SK-N-SH (cell line): ENCODE measurements around the gene OPN1SW. TPM values are rescaled to one million over a fixed set of nuclear protein-coding genes. Genes with fewer than 3 reads are reported as not detected.

ENCODE experiments used
- CTCF ChIA-PET: fragments of 300-600, 350-600 bp; formaldehyde crosslinking; extraction: SDS; loops from one replicate; lab custom pipeline; 2021; lab: Yijun Ruan, JAX
- POLR2A ChIA-PET: fragments of 350-600 bp; sonication (Branson Sonifier 250); formaldehyde crosslinking; extraction: SDS; loops from one replicate; lab custom pipeline; 2020; ENCODE audit warnings: antibody characterized with exemption, inconsistent platforms; lab: Yijun Ruan, JAX
- DNase-seq: peaks from one replicate; pipeline ENCODE4 v3.0.0; 2012
- H2AFZ ChIP-seq: fragments of 200-600 bp; sonication (generic); 2 replicates; pipeline ENCODE4 v1.8.1; 2016; ENCODE audit warnings: antibody characterized with exemption, mild to moderate bottlenecking, low read depth
- H3F3A ChIP-seq: fragments of 200-600 bp; sonication (generic); replicated peaks from 2 replicates; pipeline ENCODE3; 2016; ENCODE audit warnings: antibody characterized with exemption, mild to moderate bottlenecking; ENCODE audit not compliant: insufficient read depth
- H3K27ac ChIP-seq, 2 experiments: fragments of 200-500 bp in 1 of 2; fragments of 200-600 bp in 1 of 2; sonication (Bioruptor generic) in 1 of 2; sonication (generic), shearing (Covaris generic) in 1 of 2; 2 replicates each; pipeline versions ENCODE4 v1.5.1 to v1.6.1; 2014 to 2016; ENCODE audit warnings: low read depth in 2 of 2, inconsistent platforms in 1 of 2, low read length in 1 of 2, mild to moderate bottlenecking in 1 of 2, mixed read lengths in 1 of 2
- H3K27me3 ChIP-seq: fragments of 200-600 bp; sonication (generic), shearing (Covaris generic); 2 replicates; pipeline ENCODE4 v1.6.1; 2016; ENCODE audit warnings: mixed run types; ENCODE audit not compliant: insufficient read depth
- H3K36me3 ChIP-seq, 2 experiments: fragments of 200-500 bp in 1 of 2; fragments of 200-600 bp in 1 of 2; sonication (Bioruptor generic) in 1 of 2; sonication (generic) in 1 of 2; replicated peaks in 1 of 2; 2 replicates each; pipeline versions ENCODE3 to v1.5.1; 2014 to 2016; ENCODE audit warnings: low read length in 1 of 2, mild to moderate bottlenecking in 1 of 2; ENCODE audit not compliant: insufficient read depth in 2 of 2, control insufficient read depth in 1 of 2
- H3K4me1 ChIP-seq, 2 experiments: fragments of 200-500 bp in 1 of 2; fragments of 200-600 bp in 1 of 2; sonication (Bioruptor generic) in 1 of 2; sonication (generic), shearing (Covaris generic) in 1 of 2; 2 replicates each; pipeline versions ENCODE4 v1.5.1 to v1.6.1; 2014 to 2016; ENCODE audit warnings: low read depth in 1 of 2, low read length in 1 of 2, mixed run types in 1 of 2; ENCODE audit not compliant: insufficient read depth in 2 of 2, control insufficient read depth in 1 of 2
- H3K4me2 ChIP-seq: fragments of 200-600 bp; sonication (generic), shearing (Covaris generic); 2 replicates; pipeline ENCODE4 v1.6.1; 2017; ENCODE audit warnings: mixed run types
- H3K4me3 ChIP-seq, 2 experiments: fragments of 200-500 bp in 1 of 2; fragments of 200-600 bp in 1 of 2; sonication (Bioruptor generic) in 1 of 2; sonication (generic), shearing (Covaris generic) in 1 of 2; 2 replicates each; pipeline versions ENCODE4 v1.5.1 to v1.8.1; 2014 to 2016; ENCODE audit warnings: low read depth in 2 of 2, inconsistent platforms in 1 of 2, low read length in 1 of 2, mild to moderate bottlenecking in 1 of 2, mixed read lengths in 1 of 2, moderate library complexity in 1 of 2
- H3K79me2 ChIP-seq: fragments of 200-600 bp; sonication (generic); 2 replicates; pipeline ENCODE4 v1.8.1; 2017; ENCODE audit warnings: mild to moderate bottlenecking; ENCODE audit not compliant: insufficient read depth
- H3K9ac ChIP-seq: fragments of 200-600 bp; sonication (generic); 2 replicates; pipeline ENCODE4 v1.6.1; 2017; ENCODE audit warnings: mixed run types
- H3K9me2 ChIP-seq: fragments of 200-600 bp; sonication (generic); 2 replicates; pipeline ENCODE4 v1.6.1; 2017; ENCODE audit warnings: mixed run types
- H3K9me3 ChIP-seq: fragments of 200-600 bp; sonication (generic); 2 replicates; pipeline ENCODE4 v1.6.1; 2017; ENCODE audit warnings: mixed run types, mild to moderate bottlenecking, moderate library complexity
- H4K20me1 ChIP-seq: fragments of 200-600 bp; sonication (generic); 2 replicates; pipeline ENCODE4 v1.6.1; 2017; ENCODE audit warnings: mild to moderate bottlenecking, mixed run types; ENCODE audit not compliant: insufficient read depth
- CHD2 ChIP-seq: fragments of 150-350 bp; IDR thresholded peaks from 2 replicates; pipeline ENCODE4 v1.6.1; 2018; ENCODE audit warnings: low read length; ENCODE audit not compliant: partially characterized antibody
- ELF1 ChIP-seq: IDR thresholded peaks from 2 replicates; pipeline ENCODE4 v1.4.0; 2012
- EP300 ChIP-seq, 2 experiments: IDR thresholded peaks; 2 replicates each; pipeline versions ENCODE4 v1.4.0 to v1.6.1; 2012; ENCODE audit warnings: borderline replicate concordance in 1 of 2, low read depth in 1 of 2, low read length in 1 of 2
- FOSL2 ChIP-seq: IDR thresholded peaks from 2 replicates; pipeline ENCODE4 v1.4.0; 2012; ENCODE audit warnings: low read depth, mild to moderate bottlenecking, moderate library complexity, borderline replicate concordance
- FOXM1 ChIP-seq: IDR thresholded peaks from 2 replicates; pipeline ENCODE4 v1.4.0; 2012; ENCODE audit warnings: low read depth, mild to moderate bottlenecking
- JUND ChIP-seq: IDR thresholded peaks from 2 replicates; pipeline ENCODE4 v1.4.0; 2012
- MEF2A ChIP-seq: IDR thresholded peaks from 2 replicates; pipeline ENCODE4 v1.4.0; 2012; ENCODE audit warnings: low read depth, borderline replicate concordance
- NFIC ChIP-seq: IDR thresholded peaks from 2 replicates; pipeline ENCODE4 v1.4.0; 2012; ENCODE audit warnings: borderline replicate concordance
- POLR2AphosphoS5 ChIP-seq: IDR thresholded peaks from 2 replicates; pipeline ENCODE4 v1.6.1; 2012; ENCODE audit warnings: low read depth, low read length
- RAD21 ChIP-seq: IDR thresholded peaks from 2 replicates; pipeline ENCODE4 v1.6.1; 2012; ENCODE audit warnings: mild to moderate bottlenecking, low read length
- RCOR1 ChIP-seq: fragments of 150-350 bp; IDR thresholded peaks from 2 replicates; pipeline ENCODE4 v1.6.1; 2017; ENCODE audit warnings: antibody characterized with exemption, low read length
- SMC3 ChIP-seq: IDR thresholded peaks from 2 replicates; pipeline ENCODE4 v1.6.1; 2012; ENCODE audit warnings: low read depth, low read length, improper control_type of control experiment
- TCF12 ChIP-seq: IDR thresholded peaks from 2 replicates; pipeline ENCODE4 v1.4.0; 2012
- TEAD4 ChIP-seq: IDR thresholded peaks from 2 replicates; pipeline ENCODE4 v1.4.0; 2012; ENCODE audit warnings: mild to moderate bottlenecking, borderline replicate concordance; ENCODE audit not compliant: insufficient read depth
- YY1 ChIP-seq: IDR thresholded peaks from 2 replicates; pipeline ENCODE4 v1.4.0; 2012; ENCODE audit warnings: low read depth, mild to moderate bottlenecking
- WGBS: methylation state at CpG from one replicate; pipeline ENCODE4 v1.1.6; 2017; ENCODE audit warnings: low lambda C conversion rate; 5-methylcytosine and 5-hydroxymethylcytosine counted together
- polyA plus RNA-seq, 3 experiments: library from polyadenylated mRNA; depleted of rRNA; stranded (reverse); fragments of >200 nt; gene quantifications; 2 replicates each; pipeline ENCODE4 v1.2.3, GENCODE V29; 2012
- TF ChIP-seq, protein P1 (sequence below): IDR thresholded peaks from 2 replicates; pipeline ENCODE4 v1.4.0; 2012; ENCODE audit warnings: low read depth, borderline replicate concordance
- TF ChIP-seq, protein P2 (sequence below): fragments of 200-600 bp; sonication (generic); IDR thresholded peaks from 2 replicates; pipeline ENCODE4 v1.6.1; 2017; ENCODE audit warnings: antibody characterized with exemption, mild to moderate bottlenecking, moderate library complexity
- TF ChIP-seq, protein P3 (sequence below): IDR thresholded peaks from 2 replicates; pipeline ENCODE4; 2012
- TF ChIP-seq, protein P4 (sequence below): fragments of 150-350 bp; IDR thresholded peaks from 2 replicates; pipeline ENCODE4 v1.6.1; 2017; ENCODE audit warnings: antibody characterized with exemption, low read length, low read depth, borderline replicate concordance
- TF ChIP-seq, protein P5 (sequence below): IDR thresholded peaks from 2 replicates; pipeline ENCODE4 v1.4.0; 2012; ENCODE audit warnings: low read depth
- TF ChIP-seq, protein P6 (sequence below): fragments of 150-350 bp; IDR thresholded peaks from 2 replicates; pipeline ENCODE4 v1.6.1; 2016; ENCODE audit warnings: mild to moderate bottlenecking, low read depth, low read length

OPN1SW gene
- polyA plus RNA-seq, 1 of the 3 experiments (the other 2 are of a cell fraction): 0.05 TPM

DNA sequence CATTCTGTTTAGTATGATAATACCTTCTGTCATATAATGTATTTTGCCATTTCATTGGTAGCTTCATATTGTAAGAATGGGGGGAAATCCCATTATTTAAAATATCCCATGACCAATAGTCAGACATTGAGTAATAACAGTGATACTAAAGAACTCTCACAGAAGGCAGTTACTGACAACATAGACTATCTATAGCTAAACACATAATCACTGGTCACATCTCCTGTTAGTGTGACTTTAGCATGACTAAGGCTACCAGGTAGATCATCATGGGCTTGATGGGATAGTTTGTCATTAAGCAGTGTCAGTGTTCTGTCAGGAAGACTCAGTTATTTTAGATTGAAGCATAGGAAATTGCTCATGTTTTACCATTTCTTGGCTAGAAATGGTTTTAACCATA lies 16.4 kb downstream of the OPN1SW start:
- H3K9me3 ChIP-seq: no peaks in the 10 kb centered on the region
- DNase-seq: no peak
- H4K20me1 ChIP-seq: peaks cover 58% of the 10 kb centered on the region
- H3K9ac ChIP-seq: no peak overlapping the region
- TF ChIP-seq EP300 (IDR thresholded peaks at IDR 0.05; ENCODE audit: borderline replicate concordance in 1 of 2, low read depth in 1 of 2, low read length in 1 of 2): no peak
- peaks cover 57% of the 10 kb centered on the region for H3F3A ChIP-seq
- H3K4me3 ChIP-seq: no peak overlapping the region
- no peak overlapping the region for H3K27ac ChIP-seq
- H3K27me3 ChIP-seq: no peaks in the 10 kb centered on the region
- CTCF ChIA-PET: interaction anchor here (1.3 to 1.7 kb wide), 2 partner anchors 11 to 27 kb away, joined by 3 to 4 read pairs; no protein-coding TSS in a partner anchor
- POLR2A ChIA-PET: no interaction called here
- H3K79me2 ChIP-seq: peaks cover 79% of the 10 kb centered on the region
- no peak overlapping the region for H2AFZ ChIP-seq
- peaks cover 60 to 82% of the 10 kb centered on the region in 2 experiments for H3K36me3 ChIP-seq
- H3K4me2 ChIP-seq: no peak overlapping the region
- H3K4me1 ChIP-seq: peaks cover 26 to 32% of the 10 kb centered on the region in 2 experiments
- no peaks in the 10 kb centered on the region for H3K9me2 ChIP-seq

DNA sequence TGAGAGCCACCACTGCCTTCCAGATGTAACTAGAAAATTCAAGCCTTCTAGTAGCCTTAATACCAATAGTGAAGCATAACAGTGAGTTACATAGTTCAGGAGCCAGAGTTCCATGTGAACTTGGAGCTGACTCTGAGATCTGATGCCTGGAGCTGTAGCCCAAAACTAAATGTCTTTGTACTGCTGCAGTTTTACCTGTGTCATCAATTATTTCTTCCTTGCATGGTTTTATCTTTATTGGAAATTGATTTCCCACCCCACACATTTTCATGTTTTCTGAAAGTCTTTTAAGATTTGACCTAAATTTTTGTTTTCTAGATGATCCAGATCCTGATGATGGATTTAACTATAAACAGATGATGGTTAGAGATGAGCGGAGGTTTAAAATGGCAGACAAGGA lies 17.0 kb downstream of the OPN1SW start:
- Histone ChIP-seq H4K20me1 (peaks cover 62% of the 10 kb centered on the region), H3K4me2 (no peak overlapping the region), H3K4me1 (peaks cover 31 to 38% of the 10 kb centered on the region in 2 experiments), H3K4me3 (no peak overlapping the region), H3K9me2 (no peaks in the 10 kb centered on the region), H3K9me3 (no peaks in the 10 kb centered on the region), H3K79me2 (peaks cover 82% of the 10 kb centered on the region), H3F3A (peaks cover 64% of the 10 kb centered on the region), H2AFZ (no peak overlapping the region), H3K27ac (no peak overlapping the region; a peak in 1 of 4 replicates), H3K36me3 (peaks cover 63 to 81% of the 10 kb centered on the region in 2 experiments), H3K27me3 (no peaks in the 10 kb centered on the region), H3K9ac (no peak overlapping the region)
- TF ChIP-seq TCF12 (no peak), RAD21 (no peak), CHD2 (no peak), FOXM1 (no peak), SMC3 (no peak), NFIC (no peak), POLR2AphosphoS5 (no peak), MEF2A (no peak), JUND (no peak), TEAD4 (no peak), YY1 (no peak), ELF1 (no peak), FOSL2 (no peak), RCOR1 (no peak)
- TF ChIP-seq, protein P1, sequence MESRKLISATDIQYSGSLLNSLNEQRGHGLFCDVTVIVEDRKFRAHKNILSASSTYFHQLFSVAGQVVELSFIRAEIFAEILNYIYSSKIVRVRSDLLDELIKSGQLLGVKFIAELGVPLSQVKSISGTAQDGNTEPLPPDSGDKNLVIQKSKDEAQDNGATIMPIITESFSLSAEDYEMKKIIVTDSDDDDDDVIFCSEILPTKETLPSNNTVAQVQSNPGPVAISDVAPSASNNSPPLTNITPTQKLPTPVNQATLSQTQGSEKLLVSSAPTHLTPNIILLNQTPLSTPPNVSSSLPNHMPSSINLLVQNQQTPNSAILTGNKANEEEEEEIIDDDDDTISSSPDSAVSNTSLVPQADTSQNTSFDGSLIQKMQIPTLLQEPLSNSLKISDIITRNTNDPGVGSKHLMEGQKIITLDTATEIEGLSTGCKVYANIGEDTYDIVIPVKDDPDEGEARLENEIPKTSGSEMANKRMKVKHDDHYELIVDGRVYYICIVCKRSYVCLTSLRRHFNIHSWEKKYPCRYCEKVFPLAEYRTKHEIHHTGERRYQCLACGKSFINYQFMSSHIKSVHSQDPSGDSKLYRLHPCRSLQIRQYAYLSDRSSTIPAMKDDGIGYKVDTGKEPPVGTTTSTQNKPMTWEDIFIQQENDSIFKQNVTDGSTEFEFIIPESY: no peak
- TF ChIP-seq, protein P2, sequence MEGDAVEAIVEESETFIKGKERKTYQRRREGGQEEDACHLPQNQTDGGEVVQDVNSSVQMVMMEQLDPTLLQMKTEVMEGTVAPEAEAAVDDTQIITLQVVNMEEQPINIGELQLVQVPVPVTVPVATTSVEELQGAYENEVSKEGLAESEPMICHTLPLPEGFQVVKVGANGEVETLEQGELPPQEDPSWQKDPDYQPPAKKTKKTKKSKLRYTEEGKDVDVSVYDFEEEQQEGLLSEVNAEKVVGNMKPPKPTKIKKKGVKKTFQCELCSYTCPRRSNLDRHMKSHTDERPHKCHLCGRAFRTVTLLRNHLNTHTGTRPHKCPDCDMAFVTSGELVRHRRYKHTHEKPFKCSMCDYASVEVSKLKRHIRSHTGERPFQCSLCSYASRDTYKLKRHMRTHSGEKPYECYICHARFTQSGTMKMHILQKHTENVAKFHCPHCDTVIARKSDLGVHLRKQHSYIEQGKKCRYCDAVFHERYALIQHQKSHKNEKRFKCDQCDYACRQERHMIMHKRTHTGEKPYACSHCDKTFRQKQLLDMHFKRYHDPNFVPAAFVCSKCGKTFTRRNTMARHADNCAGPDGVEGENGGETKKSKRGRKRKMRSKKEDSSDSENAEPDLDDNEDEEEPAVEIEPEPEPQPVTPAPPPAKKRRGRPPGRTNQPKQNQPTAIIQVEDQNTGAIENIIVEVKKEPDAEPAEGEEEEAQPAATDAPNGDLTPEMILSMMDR: no peak
- TF ChIP-seq, protein P3, sequence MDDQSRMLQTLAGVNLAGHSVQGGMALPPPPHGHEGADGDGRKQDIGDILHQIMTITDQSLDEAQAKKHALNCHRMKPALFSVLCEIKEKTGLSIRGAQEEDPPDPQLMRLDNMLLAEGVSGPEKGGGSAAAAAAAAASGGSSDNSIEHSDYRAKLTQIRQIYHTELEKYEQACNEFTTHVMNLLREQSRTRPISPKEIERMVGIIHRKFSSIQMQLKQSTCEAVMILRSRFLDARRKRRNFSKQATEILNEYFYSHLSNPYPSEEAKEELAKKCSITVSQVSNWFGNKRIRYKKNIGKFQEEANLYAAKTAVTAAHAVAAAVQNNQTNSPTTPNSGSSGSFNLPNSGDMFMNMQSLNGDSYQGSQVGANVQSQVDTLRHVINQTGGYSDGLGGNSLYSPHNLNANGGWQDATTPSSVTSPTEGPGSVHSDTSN: no peak
- TF ChIP-seq, protein P4, sequence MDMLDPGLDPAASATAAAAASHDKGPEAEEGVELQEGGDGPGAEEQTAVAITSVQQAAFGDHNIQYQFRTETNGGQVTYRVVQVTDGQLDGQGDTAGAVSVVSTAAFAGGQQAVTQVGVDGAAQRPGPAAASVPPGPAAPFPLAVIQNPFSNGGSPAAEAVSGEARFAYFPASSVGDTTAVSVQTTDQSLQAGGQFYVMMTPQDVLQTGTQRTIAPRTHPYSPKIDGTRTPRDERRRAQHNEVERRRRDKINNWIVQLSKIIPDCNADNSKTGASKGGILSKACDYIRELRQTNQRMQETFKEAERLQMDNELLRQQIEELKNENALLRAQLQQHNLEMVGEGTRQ: no peak
- TF ChIP-seq, protein P5, sequence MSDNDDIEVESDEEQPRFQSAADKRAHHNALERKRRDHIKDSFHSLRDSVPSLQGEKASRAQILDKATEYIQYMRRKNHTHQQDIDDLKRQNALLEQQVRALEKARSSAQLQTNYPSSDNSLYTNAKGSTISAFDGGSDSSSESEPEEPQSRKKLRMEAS: no peak
- TF ChIP-seq, protein P6, sequence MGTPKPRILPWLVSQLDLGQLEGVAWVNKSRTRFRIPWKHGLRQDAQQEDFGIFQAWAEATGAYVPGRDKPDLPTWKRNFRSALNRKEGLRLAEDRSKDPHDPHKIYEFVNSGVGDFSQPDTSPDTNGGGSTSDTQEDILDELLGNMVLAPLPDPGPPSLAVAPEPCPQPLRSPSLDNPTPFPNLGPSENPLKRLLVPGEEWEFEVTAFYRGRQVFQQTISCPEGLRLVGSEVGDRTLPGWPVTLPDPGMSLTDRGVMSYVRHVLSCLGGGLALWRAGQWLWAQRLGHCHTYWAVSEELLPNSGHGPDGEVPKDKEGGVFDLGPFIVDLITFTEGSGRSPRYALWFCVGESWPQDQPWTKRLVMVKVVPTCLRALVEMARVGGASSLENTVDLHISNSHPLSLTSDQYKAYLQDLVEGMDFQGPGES: no peak
- POLR2A ChIA-PET: no interaction called here
- 100% methylated on average over 1 of the region's 1 CpG for WGBS
- CTCF ChIA-PET: no interaction called here
- no peak for DNase-seq
